Ishikawa (cell line): ENCODE measurements around the gene LANCL2.

ENCODE experiments used
- CEBPB ChIP-seq: IDR thresholded peaks from 2 replicates; pipeline ENCODE4 v1.6.1; 2012
- CREB1 ChIP-seq: IDR thresholded peaks from 2 replicates; pipeline ENCODE4 v1.6.1; 2012; ENCODE audit warnings: low read depth
- EGR1 ChIP-seq: IDR thresholded peaks from 2 replicates; pipeline ENCODE4 v1.6.1; 2012
- EP300 ChIP-seq: IDR thresholded peaks from 2 replicates; pipeline ENCODE4 v1.6.1; 2012; ENCODE audit warnings: borderline replicate concordance
- FOXM1 ChIP-seq: IDR thresholded peaks from 2 replicates; pipeline ENCODE4 v1.6.1; 2012; ENCODE audit warnings: low read depth, borderline replicate concordance
- MAX ChIP-seq: IDR thresholded peaks from 2 replicates; pipeline ENCODE4 v1.6.1; 2012
- NFIC ChIP-seq: IDR thresholded peaks from 2 replicates; pipeline ENCODE4 v1.6.1; 2012
- RAD21 ChIP-seq: IDR thresholded peaks from 2 replicates; pipeline ENCODE4 v1.6.1; 2012; ENCODE audit warnings: low read depth
- REST ChIP-seq: IDR thresholded peaks from 2 replicates; pipeline ENCODE4 v1.6.1; 2012; ENCODE audit warnings: low read depth, mild to moderate bottlenecking
- TAF1 ChIP-seq: IDR thresholded peaks from 2 replicates; pipeline ENCODE4 v1.6.1; 2012; ENCODE audit warnings: low read depth, mild to moderate bottlenecking
- TCF12 ChIP-seq: IDR thresholded peaks from 2 replicates; pipeline ENCODE4 v1.6.1; 2012; ENCODE audit warnings: low read depth
- TEAD4 ChIP-seq: IDR thresholded peaks from 2 replicates; pipeline ENCODE4 v1.6.1; 2012
- USF1 ChIP-seq: IDR thresholded peaks from 2 replicates; pipeline ENCODE4 v1.6.1; 2012
- YY1 ChIP-seq: IDR thresholded peaks from 2 replicates; pipeline ENCODE4 v1.6.1; 2012; ENCODE audit warnings: low read depth
- ZBTB7A ChIP-seq: IDR thresholded peaks from 2 replicates; pipeline ENCODE4 v1.6.1; 2012; ENCODE audit warnings: low read depth

LANCL2 gene

GRCh38 chr7:55468495-55468894 lies 103.4 kb downstream of the LANCL2 start:
- TF ChIP-seq CREB1, result no peak

GRCh38 chr7:55469271-55469681 lies 104.1 kb downstream of the LANCL2 start:
- TF ChIP-seq REST (no peak), YY1 (no peak), RAD21 (no peak), NFIC (no peak), TAF1 (no peak), CREB1 (no peak), EGR1 (no peak), FOXM1 (no peak), TEAD4 (no peak), ZBTB7A (no peak), TCF12 (no peak), MAX (no peak), CEBPB (no peak), EP300 (no peak), USF1 (no peak)

GRCh38 chr7:55469721-55470120 lies 104.6 kb downstream of the LANCL2 start:
- TF ChIP-seq TCF12 (no peak), CREB1 (no peak), YY1 (no peak)

GRCh38 chr7:55470261-55470660 lies 105.1 kb downstream of the LANCL2 start:
- TF ChIP-seq CREB1 (no peak), EP300 (no peak), NFIC (no peak), TAF1 (no peak), EGR1 (no peak), FOXM1 (no peak), CEBPB (no peak), YY1 (no peak), ZBTB7A (no peak), RAD21 (no peak), TEAD4 (no peak), TCF12 (no peak), MAX (no peak), USF1 (no peak), REST (no peak)

GRCh38 chr7:55472928-55473725 lies 108.0 kb downstream of the LANCL2 start:
- no peak for TF ChIP-seq USF1
- no peak for TF ChIP-seq CEBPB
- TF ChIP-seq RAD21, result no peak
- no peak for TF ChIP-seq YY1
- no peak for TF ChIP-seq CREB1
- no peak for TF ChIP-seq MAX

GRCh38 chr7:55473932-55474331 lies 108.8 kb downstream of the LANCL2 start:
- TF ChIP-seq EP300, result no peak
- no peak for TF ChIP-seq YY1
- TF ChIP-seq TEAD4, result no peak
- no peak for TF ChIP-seq CREB1
- no peak for TF ChIP-seq RAD21
- no peak for TF ChIP-seq EGR1
- no peak for TF ChIP-seq ZBTB7A
- TF ChIP-seq CEBPB, result no peak
